DOHH2 (cell line): ENCODE results near the gene CACNG1.
"Not testable (repeated sequence)": the region's sequence is repeated elsewhere in the genome, so short reads cannot be mapped to it uniquely, and the experiment has no call there.

ENCODE experiments used
- H3F3A ChIP-seq: fragments of 200-600 bp; sonication (generic), shearing (Covaris generic); 2 replicates; pipeline ENCODE4 v1.6.0; 2016; ENCODE audit warnings: antibody characterized with exemption, mild to moderate bottlenecking; ENCODE audit not compliant: control insufficient read depth, insufficient read depth
- H3K27ac ChIP-seq: fragments of 200-600 bp; sonication (generic); 2 replicates; pipeline ENCODE4 v1.5.1; 2014; ENCODE audit warnings: low read depth, mild to moderate bottlenecking, low read length, moderate library complexity
- H3K27me3 ChIP-seq: fragments of 200-600 bp; sonication (generic); 2 replicates; pipeline ENCODE4 v1.6.1; 2014; ENCODE audit warnings: mild to moderate bottlenecking, low read length, mixed read lengths; ENCODE audit not compliant: control insufficient read depth
- H3K36me3 ChIP-seq: fragments of 200-600 bp; sonication (generic); 2 replicates; pipeline ENCODE4 v1.6.1; 2014; ENCODE audit warnings: mild to moderate bottlenecking, low read length, moderate library complexity, mixed read lengths; ENCODE audit not compliant: control insufficient read depth
- H3K4me1 ChIP-seq: fragments of 200-600 bp; sonication (generic); 2 replicates; pipeline ENCODE4 v1.6.1; 2014; ENCODE audit warnings: mild to moderate bottlenecking, low read length, mixed read lengths; ENCODE audit not compliant: control insufficient read depth
- H3K4me2 ChIP-seq: fragments of 200-600 bp; sonication (generic); 2 replicates; pipeline ENCODE4 v1.6.0; 2014; ENCODE audit warnings: mild to moderate bottlenecking, low read length, moderate library complexity
- H3K4me3 ChIP-seq: fragments of 200-600 bp; sonication (generic); 2 replicates; pipeline ENCODE4 v1.5.1; 2014; ENCODE audit warnings: mild to moderate bottlenecking, low read length, mixed read lengths
- H3K79me2 ChIP-seq: fragments of 200-600 bp; sonication (generic); 2 replicates; pipeline ENCODE4 v1.6.1; 2014; ENCODE audit warnings: mild to moderate bottlenecking, low read length, mixed read lengths; ENCODE audit not compliant: control insufficient read depth
- H3K9me2 ChIP-seq: fragments of 200-600 bp; sonication (generic); replicated peaks from 2 replicates; pipeline ENCODE4 v1.6.1; 2014; ENCODE audit warnings: mild to moderate bottlenecking, low read length, mixed read lengths; ENCODE audit not compliant: control insufficient read depth
- H3K9me3 ChIP-seq: fragments of 200-600 bp; sonication (generic); 2 replicates; pipeline ENCODE4 v1.6.1; 2014; ENCODE audit warnings: antibody characterized with exemption, low read length, mixed read lengths; ENCODE audit not compliant: control insufficient read depth, insufficient read depth
- H4K20me1 ChIP-seq: fragments of 200-600 bp; sonication (generic); 2 replicates; pipeline ENCODE4 v1.6.0; 2014; ENCODE audit warnings: low read depth, mild to moderate bottlenecking, antibody characterized with exemption, low read length, moderate library complexity; ENCODE audit not compliant: control insufficient read depth, insufficient read depth
- EZH2phosphoT487 ChIP-seq: fragments of 200-600 bp; sonication (generic); IDR thresholded peaks from 2 replicates; pipeline ENCODE4 v1.6.1; 2017; ENCODE audit warnings: borderline replicate concordance, mild to moderate bottlenecking, antibody characterized with exemption, low read length, moderate library complexity, mixed read lengths
- TF ChIP-seq, protein P1 (sequence below): fragments of 200-600 bp; sonication (generic); IDR thresholded peaks from one replicate; pipeline ENCODE4 v1.5.1; 2014; ENCODE audit warnings: antibody characterized with exemption, mild to moderate bottlenecking, low read depth, low read length; ENCODE audit not compliant: poor library complexity, severe bottlenecking

The CACNG1 gene

DNA sequence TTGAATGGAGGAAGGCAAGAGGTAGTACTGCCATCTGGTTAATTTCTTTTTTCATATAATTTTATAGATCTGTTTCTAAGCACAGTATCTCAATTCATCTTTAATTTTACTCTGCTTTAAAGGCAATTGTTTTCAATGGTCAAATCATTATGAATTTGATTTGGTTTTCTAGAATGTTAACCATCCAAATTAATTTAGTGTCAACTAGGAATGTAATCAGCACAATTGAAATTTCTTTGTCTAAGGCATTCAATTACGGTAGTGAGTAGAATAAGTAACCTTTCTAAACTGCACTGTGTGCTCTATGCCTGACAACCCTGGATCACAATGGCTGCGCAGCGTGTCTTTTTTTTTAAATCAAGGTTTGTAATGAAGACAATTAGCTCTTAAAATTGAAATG lies 44.3 kb downstream of the CACNG1 start:
- H4K20me1 ChIP-seq = no peaks in the 10 kb centered on the region
- no peaks in the 10 kb centered on the region for H3K27me3 ChIP-seq
- H3K4me3 ChIP-seq = no peak overlapping the region
- no peaks in the 10 kb centered on the region for H3K9me3 ChIP-seq
- H3K79me2 ChIP-seq = no peaks in the 10 kb centered on the region
- TF ChIP-seq EZH2phosphoT487 = no peak
- TF ChIP-seq, protein P1, sequence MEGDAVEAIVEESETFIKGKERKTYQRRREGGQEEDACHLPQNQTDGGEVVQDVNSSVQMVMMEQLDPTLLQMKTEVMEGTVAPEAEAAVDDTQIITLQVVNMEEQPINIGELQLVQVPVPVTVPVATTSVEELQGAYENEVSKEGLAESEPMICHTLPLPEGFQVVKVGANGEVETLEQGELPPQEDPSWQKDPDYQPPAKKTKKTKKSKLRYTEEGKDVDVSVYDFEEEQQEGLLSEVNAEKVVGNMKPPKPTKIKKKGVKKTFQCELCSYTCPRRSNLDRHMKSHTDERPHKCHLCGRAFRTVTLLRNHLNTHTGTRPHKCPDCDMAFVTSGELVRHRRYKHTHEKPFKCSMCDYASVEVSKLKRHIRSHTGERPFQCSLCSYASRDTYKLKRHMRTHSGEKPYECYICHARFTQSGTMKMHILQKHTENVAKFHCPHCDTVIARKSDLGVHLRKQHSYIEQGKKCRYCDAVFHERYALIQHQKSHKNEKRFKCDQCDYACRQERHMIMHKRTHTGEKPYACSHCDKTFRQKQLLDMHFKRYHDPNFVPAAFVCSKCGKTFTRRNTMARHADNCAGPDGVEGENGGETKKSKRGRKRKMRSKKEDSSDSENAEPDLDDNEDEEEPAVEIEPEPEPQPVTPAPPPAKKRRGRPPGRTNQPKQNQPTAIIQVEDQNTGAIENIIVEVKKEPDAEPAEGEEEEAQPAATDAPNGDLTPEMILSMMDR = no peak
- H3F3A ChIP-seq = no peaks in the 10 kb centered on the region
- H3K9me2 ChIP-seq = no peaks in the 10 kb centered on the region
- H3K27ac ChIP-seq = no peak overlapping the region
- peaks cover 23% of the 10 kb centered on the region for H3K36me3 ChIP-seq
- H3K4me2 ChIP-seq = no peak overlapping the region
- H3K4me1 ChIP-seq = peaks cover 6% of the 10 kb centered on the region

DNA sequence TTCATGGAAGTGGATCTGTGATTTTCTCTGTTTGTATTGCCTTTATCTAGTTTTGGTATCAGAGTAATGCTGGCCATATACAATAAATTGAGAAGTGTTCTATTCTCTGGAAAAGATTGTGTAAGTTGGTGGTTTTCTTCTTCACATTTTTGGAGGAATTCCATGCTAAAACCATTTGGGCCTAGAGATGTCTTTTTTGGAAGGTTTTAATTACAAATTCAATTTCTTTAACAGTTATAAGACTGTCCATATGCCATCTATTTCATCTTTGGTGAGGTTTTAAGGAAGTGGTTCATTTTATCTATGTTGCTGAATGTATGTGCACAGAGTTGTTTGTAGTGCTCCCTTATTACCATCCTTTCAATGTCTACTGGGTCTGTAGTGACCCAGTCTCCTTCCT lies 46.0 kb downstream of the CACNG1 start:
- no peaks in the 10 kb centered on the region for H4K20me1 ChIP-seq
- no peaks in the 10 kb centered on the region for H3K9me3 ChIP-seq
- H3K79me2 ChIP-seq = no peaks in the 10 kb centered on the region
- no peaks in the 10 kb centered on the region for H3F3A ChIP-seq
- no peak overlapping the region for H3K4me3 ChIP-seq
- H3K4me2 ChIP-seq = no peak overlapping the region
- H3K27me3 ChIP-seq = no peaks in the 10 kb centered on the region
- H3K4me1 ChIP-seq = no peaks in the 10 kb centered on the region
- TF ChIP-seq, protein P1 = no peak
- no peak for TF ChIP-seq EZH2phosphoT487
- no peak overlapping the region for H3K27ac ChIP-seq
- H3K9me2 ChIP-seq = no peaks in the 10 kb centered on the region
- peaks cover 22% of the 10 kb centered on the region for H3K36me3 ChIP-seq

DNA sequence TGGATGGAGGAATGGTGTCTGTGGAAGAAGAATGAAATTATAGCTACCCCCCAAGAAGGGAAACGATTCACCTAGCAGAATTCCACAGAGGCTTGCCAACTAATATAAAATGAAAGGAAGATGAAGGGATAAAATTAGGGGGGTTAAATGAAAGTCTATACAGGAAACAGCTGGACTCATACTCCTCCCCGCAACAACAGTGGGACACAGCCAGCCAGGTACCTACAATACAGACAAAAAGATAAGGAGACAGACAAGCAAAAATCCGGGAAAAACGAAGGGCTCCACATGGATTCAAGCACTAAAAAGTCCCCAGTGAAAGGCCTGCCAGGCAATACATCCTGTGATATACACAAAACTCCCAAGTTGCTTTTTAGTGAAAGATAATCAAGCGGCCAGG lies 47.9 kb downstream of the CACNG1 start:
- Histone ChIP-seq H3K9me2 (no peaks in the 10 kb centered on the region), H3K9me3 (no peaks in the 10 kb centered on the region), H3K4me3 (no peak overlapping the region), H3K79me2 (0 out of 2 replicates have a peak, but pooled peaks cover 2% of the 10 kb centered on the region), H3K27me3 (no peaks in the 10 kb centered on the region), H4K20me1 (no peaks in the 10 kb centered on the region), H3K27ac (no peak overlapping the region), H3K4me1 (no peaks in the 10 kb centered on the region), H3K4me2 (no peak overlapping the region), H3F3A (no peaks in the 10 kb centered on the region), H3K36me3 (peaks cover 13% of the 10 kb centered on the region)
- TF ChIP-seq, protein P1 = no peak
- no peak for TF ChIP-seq EZH2phosphoT487

DNA sequence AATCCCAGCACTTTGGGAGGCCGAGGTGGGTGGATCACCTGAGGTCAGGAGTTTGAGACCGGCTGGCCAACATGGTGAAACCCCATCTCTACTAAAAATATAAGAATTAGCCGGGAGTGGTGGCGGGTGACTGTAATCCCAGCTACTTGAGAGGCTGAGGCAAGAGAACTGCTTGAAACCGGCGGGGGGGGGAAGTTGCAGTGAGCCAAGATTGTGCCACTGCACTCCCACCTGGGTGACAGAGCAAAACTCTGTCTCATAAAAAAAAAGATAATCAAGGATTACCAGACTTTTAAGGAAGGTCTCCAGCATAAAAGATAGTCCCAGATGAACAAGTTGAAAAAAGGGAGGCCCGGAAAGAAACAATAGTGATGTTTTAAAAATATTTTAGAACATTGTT lies 48.4 kb downstream of the CACNG1 start:
- peaks cover 12% of the 10 kb centered on the region; the same call in 1 of the 2 replicates for H3K36me3 ChIP-seq
- H4K20me1 ChIP-seq, H3K4me1 ChIP-seq: not testable (repeated sequence)

More for the DNA sequence above, 48.4 kb downstream of the CACNG1 start:
- H3K9me3 ChIP-seq, H3F3A ChIP-seq, H3K4me3 ChIP-seq, H3K4me2 ChIP-seq, H3K27ac ChIP-seq, H3K27me3 ChIP-seq, H3K9me2 ChIP-seq, H3K79me2 ChIP-seq: not testable (repeated sequence)
